NOMO-1 treated with dmso at 0.1 percent for 144 hours (cell line): ENCODE measurements around the gene CENPA.

ENCODE experiments used
- DNase-seq: peaks from one replicate; lab custom pipeline; 2025; ENCODE audit not compliant: unreplicated experiment; lab: John Stamatoyannopoulos, UW

CENPA gene

DNA sequence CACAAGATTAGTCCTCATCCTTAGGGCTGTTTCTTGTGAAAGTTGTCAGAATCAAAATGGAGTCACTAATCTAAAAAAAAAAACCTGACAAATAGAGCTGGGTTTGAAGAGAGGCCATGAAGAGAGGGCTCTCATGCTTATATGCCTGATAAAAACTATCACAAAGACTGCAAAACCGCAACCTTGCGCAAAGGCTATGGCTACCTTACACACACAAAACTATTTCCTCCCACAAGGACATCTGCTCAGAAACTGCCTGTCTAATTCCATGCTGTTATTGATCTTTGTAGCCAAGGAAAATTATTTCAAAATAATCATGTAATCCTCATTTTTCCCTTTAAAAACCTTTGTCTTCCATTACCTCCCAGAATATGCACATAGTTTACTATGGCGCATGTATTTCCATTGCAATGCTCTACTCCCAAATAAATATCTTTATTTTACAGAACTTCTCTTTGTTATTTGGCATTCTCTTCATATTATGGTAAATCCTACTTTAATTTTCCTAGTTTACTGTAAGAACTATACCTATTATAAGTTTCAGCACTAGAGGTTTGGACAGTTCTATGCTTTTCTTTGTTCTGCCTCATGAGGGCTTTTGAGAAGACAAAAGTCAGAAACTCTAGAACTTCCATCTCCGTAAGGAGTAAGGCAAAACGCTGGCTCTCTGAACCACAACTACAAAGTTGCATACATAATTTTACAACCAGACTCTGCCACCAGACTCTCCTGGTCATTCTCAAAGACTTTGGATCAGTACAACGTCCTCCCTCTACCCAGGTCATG, 52.5 kb downstream of the CENPA start:
- no peak for DNase-seq

DNA sequence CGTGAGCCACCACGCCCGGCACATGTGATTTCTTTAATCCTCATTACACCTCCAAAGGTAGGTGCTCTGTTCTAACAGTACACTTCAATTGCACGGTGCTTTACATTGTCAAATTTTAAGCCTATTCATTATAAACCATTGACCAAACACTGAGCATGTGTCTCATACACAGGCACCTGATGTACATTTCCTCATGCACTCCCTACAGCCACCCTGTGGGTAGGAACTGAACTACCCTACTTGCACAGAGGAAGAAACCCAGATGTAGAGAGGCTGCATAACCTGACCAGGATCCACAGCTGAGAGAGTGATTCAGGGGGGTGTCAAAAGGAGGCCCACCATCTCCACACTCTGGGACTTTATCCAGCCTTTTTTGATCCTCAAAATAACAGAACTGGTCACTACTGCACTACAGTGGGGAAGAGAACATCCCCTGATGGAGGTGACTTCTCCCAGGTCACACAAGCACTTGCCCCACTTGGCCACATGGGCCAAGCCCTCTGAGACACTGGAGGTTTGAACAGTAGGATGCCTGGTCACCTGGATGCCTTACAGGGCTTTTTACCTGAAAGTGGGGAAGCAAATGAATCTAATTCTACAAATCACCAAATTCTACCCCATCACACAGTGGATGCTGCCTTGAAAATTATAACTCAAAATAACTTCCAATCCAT, 55.2 kb downstream of the CENPA start:
- no peak for DNase-seq

DNA sequence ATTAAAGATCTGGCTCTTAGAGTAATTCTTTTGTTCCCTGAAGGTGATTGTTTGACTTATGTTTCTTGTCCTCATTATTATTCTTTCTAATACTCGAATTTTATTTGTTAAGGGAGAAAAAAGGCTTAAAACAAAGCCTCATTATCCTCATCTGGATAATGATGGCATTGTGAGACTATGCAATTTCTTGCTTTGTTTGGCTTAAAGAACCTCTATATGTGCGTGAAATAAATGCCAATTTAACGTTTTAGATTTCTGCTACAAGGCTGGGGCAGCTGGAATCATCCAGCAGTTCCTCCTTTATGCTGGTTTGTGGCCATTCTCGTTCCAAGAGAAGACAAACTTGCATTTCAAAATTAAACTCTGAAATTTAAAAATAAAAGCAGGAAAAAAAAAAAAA, 57.2 kb downstream of the CENPA start:
- DNase-seq: no peak
